CD14-positive monocyte (primary cell): Measurements from ENCODE around the gene FHIT. TPM values are rescaled to one million over a fixed set of nuclear protein-coding genes. Genes with fewer than 3 reads are reported as not detected.
"Not testable (repeated sequence)": the region's sequence is repeated elsewhere in the genome, so short reads cannot be mapped to it uniquely, and the experiment has no call there.

Experiments used
- DNase-seq, 3 donors: peaks; one replicate each; pipeline ENCODE4 v3.0.0-alpha.2; 2011 to 2022
- H2AFZ ChIP-seq: 2 replicates; pipeline ENCODE4 v1.6.0; 2012; ENCODE audit warnings: mild to moderate bottlenecking, low read depth, low read length, inconsistent platforms; ENCODE audit not compliant: insufficient read depth, poor library complexity, severe bottlenecking
- H3K27ac ChIP-seq, 2 donors: 1 replicate in 1 of 2; 2 replicates in 1 of 2; pipeline ENCODE4 v1.5.1; 2012 to 2013; ENCODE audit warnings: low read length in 2 of 2, control low read depth in 1 of 2, inconsistent platforms in 1 of 2, low read depth in 1 of 2, mild to moderate bottlenecking in 1 of 2
- H3K27me3 ChIP-seq, 2 donors: one replicate each; pipeline versions ENCODE4 v1.6.0 to v1.6.1; 2011 to 2013; ENCODE audit warnings: low read length in 2 of 2; ENCODE audit not compliant: control insufficient read depth in 2 of 2, insufficient read depth in 2 of 2
- H3K36me3 ChIP-seq, 2 donors: replicated peaks in 1 of 2; 1 replicate in 1 of 2; 2 replicates in 1 of 2; pipeline versions ENCODE4 v1.5.1 to v1.6.1; 2012 to 2013; ENCODE audit warnings: low read length in 2 of 2, control low read depth in 1 of 2, inconsistent platforms in 1 of 2, mild to moderate bottlenecking in 1 of 2; ENCODE audit not compliant: insufficient read depth in 2 of 2, control insufficient read depth in 1 of 2
- H3K4me1 ChIP-seq, 2 donors: 1 replicate in 1 of 2; 2 replicates in 1 of 2; pipeline versions ENCODE4 v1.5.1 to v1.6.1; 2012 to 2013; ENCODE audit warnings: low read length in 2 of 2, control low read depth in 1 of 2, inconsistent platforms in 1 of 2, mild to moderate bottlenecking in 1 of 2, moderate library complexity in 1 of 2; ENCODE audit not compliant: insufficient read depth in 2 of 2, control insufficient read depth in 1 of 2
- H3K4me2 ChIP-seq: replicated peaks from 2 replicates; pipeline ENCODE3; 2012; ENCODE audit warnings: low read length, moderate library complexity, mild to moderate bottlenecking; ENCODE audit not compliant: poor library complexity, severe bottlenecking; ENCODE audit errors: extremely low read depth
- H3K4me3 ChIP-seq, 3 experiments: fragments of 200-600 bp in 1 of 3; sonication (generic) in 1 of 3; replicated peaks in 1 of 3; 1 replicate in 2 of 3; 2 replicates in 1 of 3; pipeline ENCODE4 v1.5.1; 2011 to 2013; ENCODE audit warnings: low read length in 3 of 3, mild to moderate bottlenecking in 3 of 3, control low read depth in 2 of 3, low read depth in 2 of 3, inconsistent platforms in 1 of 3, moderate library complexity in 1 of 3
- H3K79me2 ChIP-seq: 2 replicates; pipeline ENCODE4 v1.6.0; 2012; ENCODE audit warnings: mild to moderate bottlenecking, control low read depth, inconsistent platforms, low read length, moderate library complexity; ENCODE audit not compliant: insufficient read depth
- H3K9ac ChIP-seq: 2 replicates; pipeline ENCODE4 v1.6.0; 2017; ENCODE audit warnings: low read length, mild to moderate bottlenecking; ENCODE audit not compliant: insufficient read depth, poor library complexity, severe bottlenecking
- H3K9me3 ChIP-seq, 2 donors: replicated peaks in 1 of 2; 1 replicate in 1 of 2; 2 replicates in 1 of 2; pipeline versions ENCODE4 v1.5.1 to v1.6.1; 2012 to 2013; ENCODE audit warnings: low read length in 2 of 2, control low read depth in 1 of 2; ENCODE audit not compliant: control insufficient read depth in 1 of 2, insufficient read depth in 1 of 2
- H4K20me1 ChIP-seq: 2 replicates; pipeline ENCODE4 v1.6.0; 2012; ENCODE audit warnings: mild to moderate bottlenecking, low read length, control low read depth, moderate library complexity; ENCODE audit not compliant: insufficient read depth
- H3K27ac Mint-ChIP-seq, 7 donors: one replicate each; pipeline ENCODE4 v1.8.0; 2020; ENCODE audit warnings: mild to moderate bottlenecking in 7 of 7, mixed read lengths in 7 of 7, moderate library complexity in 6 of 7, inconsistent platforms in 2 of 7
- H3K27me3 Mint-ChIP-seq, 3 donors: one replicate each; pipeline ENCODE4 v1.8.0; 2021 to 2022; ENCODE audit warnings: low read depth in 3 of 3, mild to moderate bottlenecking in 3 of 3, mixed read lengths in 3 of 3, moderate library complexity in 3 of 3, inconsistent platforms in 1 of 3
- H3K36me3 Mint-ChIP-seq, 2 donors: one replicate each; pipeline ENCODE4 v1.8.0; 2020; ENCODE audit warnings: mixed read lengths in 2 of 2, inconsistent platforms in 1 of 2, mild to moderate bottlenecking in 1 of 2
- H3K4me1 Mint-ChIP-seq: one replicate; pipeline ENCODE4 v1.8.0; 2020; ENCODE audit warnings: mild to moderate bottlenecking, mixed read lengths
- H3K4me3 Mint-ChIP-seq, 2 donors: one replicate each; pipeline ENCODE4 v1.8.0; 2020; ENCODE audit warnings: mild to moderate bottlenecking in 2 of 2, mixed read lengths in 2 of 2, moderate library complexity in 1 of 2
- H3K9me3 Mint-ChIP-seq, 7 donors: one replicate each; pipeline ENCODE4 v1.8.0; 2020 to 2022; ENCODE audit warnings: mixed read lengths in 7 of 7, mild to moderate bottlenecking in 6 of 7, moderate library complexity in 6 of 7, inconsistent platforms in 2 of 7
- CTCF ChIP-seq: fragments of 200-600 bp; IDR thresholded peaks from one replicate; pipeline ENCODE4 v1.8.0; 2022; ENCODE audit warnings: antibody characterized with exemption, mild to moderate bottlenecking
- WGBS: methylation state at CpG from one replicate; pipeline ENCODE4 v1.1.5; 2013; ENCODE audit warnings: missing lambda C conversion rate; ENCODE audit not compliant: insufficient coverage; 5-methylcytosine and 5-hydroxymethylcytosine counted together
- intact Hi-C, 2 donors: fragments of 100-400 bp; cut with micrococcal nuclease; formaldehyde crosslinking; loops; one replicate each; pipeline versions ENCODE4 v1.15.0 to v1.15.1; 2023
- polyA plus RNA-seq, 3 donors: library from polyadenylated mRNA; depleted of rRNA in 1 of 3; unstranded in 2 of 3; stranded (reverse) in 1 of 3; fragments of 300-500 nt in 2 of 3; fragments of >200 nt in 1 of 3; fragmentation: Illumina TruSeq in 2 of 3; gene quantifications; 1 replicate in 2 of 3; 2 replicates in 1 of 3; pipeline ENCODE4 v1.2.3, GENCODE V29; 2012 to 2021

The FHIT gene
- polyA plus RNA-seq, 3 donors = 1.7 to 3.4 (median 3.2) TPM

DNA sequence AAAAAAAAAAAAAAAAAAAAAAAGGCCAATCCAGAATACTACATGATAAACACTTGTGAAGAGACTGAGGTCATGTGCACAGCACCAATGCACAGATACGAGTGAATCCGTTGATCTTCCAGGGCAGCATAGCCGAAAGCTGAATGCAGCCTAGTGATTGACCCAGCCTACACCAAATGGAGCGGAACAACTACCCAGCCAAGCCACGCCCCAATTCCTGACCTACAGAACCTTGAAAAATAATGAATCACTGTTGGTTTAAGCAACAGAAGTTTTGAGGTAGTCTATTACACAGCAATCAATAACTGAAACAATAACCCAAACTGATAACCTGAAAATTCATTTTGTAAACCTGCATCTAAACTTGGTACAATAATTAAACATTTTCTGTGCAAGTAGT lies 361.0 kb downstream of the FHIT start:
- no peaks in the 10 kb centered on the region for H3K79me2 ChIP-seq
- no peaks in the 10 kb centered on the region for H4K20me1 ChIP-seq
- intact Hi-C loops = no loop called here
- no peaks in the 10 kb centered on the region for H3K36me3 Mint-ChIP-seq
- peaks cover 4 to 17% (median 7%) of the 10 kb centered on the region in 7 donors for H3K9me3 Mint-ChIP-seq
- H3K4me1 Mint-ChIP-seq = no peaks in the 10 kb centered on the region
- no peaks in the 10 kb centered on the region for H3K27me3 Mint-ChIP-seq
- H3K4me3 Mint-ChIP-seq = no peak overlapping the region
- no peak overlapping the region for H3K27ac ChIP-seq
- H3K4me1 ChIP-seq = no peaks in the 10 kb centered on the region
- no peak overlapping the region for H3K4me2 ChIP-seq
- H2AFZ ChIP-seq = no peak overlapping the region
- no peak for DNase-seq
- H3K9me3 ChIP-seq = peaks cover 0 to 4% of the 10 kb centered on the region in 2 donors
- H3K27me3 ChIP-seq = no peaks in the 10 kb centered on the region
- no CpG with 5 or more reads among the region's 5 CpGs for WGBS
- H3K36me3 ChIP-seq = no peaks in the 10 kb centered on the region
- H3K9ac ChIP-seq = no peak overlapping the region
- no peak overlapping the region for H3K27ac Mint-ChIP-seq
- TF ChIP-seq CTCF = no peak
- H3K4me3 ChIP-seq = no peak overlapping the region

DNA sequence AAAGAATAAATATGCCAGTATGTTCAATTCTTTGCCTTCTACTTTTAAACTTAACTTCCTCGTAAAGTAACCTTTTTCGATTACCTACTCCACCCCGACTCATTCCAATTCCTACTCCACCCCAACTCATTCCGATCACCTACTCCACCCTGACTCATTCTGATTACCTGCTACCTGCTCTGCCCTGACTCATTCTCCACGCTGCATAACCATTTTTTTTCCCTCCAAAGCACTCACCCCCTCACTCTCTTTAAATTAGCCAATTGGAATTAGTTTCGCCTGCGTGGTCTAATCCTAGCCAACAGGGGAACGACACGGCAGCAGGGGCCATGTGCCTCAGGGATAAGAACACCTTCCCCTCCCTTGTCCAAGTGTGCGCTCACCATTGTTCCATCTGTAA lies 362.3 kb downstream of the FHIT start:
- H3K9ac ChIP-seq, H3K4me3 Mint-ChIP-seq, H3K4me1 ChIP-seq, DNase-seq, H3K36me3 ChIP-seq, H3K27ac ChIP-seq, H2AFZ ChIP-seq, H3K79me2 ChIP-seq, H3K4me3 ChIP-seq, H3K27ac Mint-ChIP-seq, H3K9me3 ChIP-seq, H3K27me3 ChIP-seq, intact Hi-C loops, H3K27me3 Mint-ChIP-seq, H3K36me3 Mint-ChIP-seq, H3K4me1 Mint-ChIP-seq, H4K20me1 ChIP-seq, H3K4me2 ChIP-seq: not testable (repeated sequence)
- H3K9me3 Mint-ChIP-seq = peaks cover 4 to 19% (median 9%) of the 10 kb centered on the region in 7 donors
- WGBS = 97% methylated on average over 9 of the region's 10 CpGs
